NK-92 (cell line): Measurements from ENCODE around the gene GPR137.
"Not testable (repeated sequence)": the region's sequence is repeated elsewhere in the genome, so short reads cannot be mapped to it uniquely, and the experiment has no call there.

Experiments
- DNase-seq: peaks from one replicate; lab custom pipeline; 2025; ENCODE audit not compliant: unreplicated experiment; lab: John Stamatoyannopoulos, UW

Gene GPR137

GRCh38 chr11:64317961-64318765 is 32.5 kb downstream of the GPR137 start, which contains the start of gene PRDX5:
Gene PRDX5, plus strand, starts transcription at chr11:64318121. Its CDS starts 95 bp downstream, at chr11:64318216.
- DNase-seq, result peak; percentile 67

- no peak for DNase-seq
These were observed 33.4 kb downstream of the GPR137 start for GRCh38 chr11:64318766-64319761.

- no peak for DNase-seq
These were observed 34.9 kb downstream of the GPR137 start for GRCh38 chr11:64320556-64320955.

- DNase-seq, result no peak
These were observed 35.4 kb downstream of the GPR137 start for GRCh38 chr11:64321026-64321425.

- no peak for DNase-seq
These were observed 35.9 kb downstream of the GPR137 start for GRCh38 chr11:64321533-64321932.

GRCh38 chr11:64322925-64323260 is 37.2 kb downstream of the GPR137 start:
- no peak for DNase-seq

GRCh38 chr11:64323373-64323772 is 37.7 kb downstream of the GPR137 start:
- DNase-seq, result no peak

- not testable (repeated sequence) for DNase-seq
These were observed 38.3 kb downstream of the GPR137 start for GRCh38 chr11:64323984-64324383.

GRCh38 chr11:64324692-64325469 is 39.2 kb downstream of the GPR137 start:
- no peak for DNase-seq

GRCh38 chr11:64327375-64327774 is 41.7 kb downstream of the GPR137 start:
- DNase-seq, result no peak

- no peak for DNase-seq
These were observed 42.3 kb downstream of the GPR137 start for GRCh38 chr11:64327993-64328392.

GRCh38 chr11:64330888-64331287 is 45.2 kb downstream of the GPR137 start:
- DNase-seq, result no peak

GRCh38 chr11:64331569-64332371 is 46.1 kb downstream of the GPR137 start:
- no peak for DNase-seq

- DNase-seq, result no peak
These were observed 47.9 kb downstream of the GPR137 start for GRCh38 chr11:64333556-64333955.

GRCh38 chr11:64334764-64335735 is 49.4 kb downstream of the GPR137 start:
- DNase-seq, result no peak

GRCh38 chr11:64337538-64338249 is 52.0 kb downstream of the GPR137 start:
- no peak for DNase-seq

GRCh38 chr11:64338716-64339115 is 53.1 kb downstream of the GPR137 start:
- DNase-seq, result no peak
